ENCODE data around the gene HIVEP3. TPM values are rescaled to one million over a fixed set of nuclear protein-coding genes. Genes with fewer than 3 reads are reported as not detected.

The HIVEP3 gene
- total RNA-seq, 1 experiment from 2014 or later: 0.55 TPM

- no peak overlapping the region for H3K27ac Mint-ChIP-seq
- DNase-seq (ENCODE audit: low spot score): no peak
- TF ChIP-seq EMX1 (CRISPR knock-in tag; IDR thresholded peaks at IDR 0.05) (no peak), PREB (CRISPR knock-in tag; IDR thresholded peaks at IDR 0.05; ENCODE audit: borderline replicate concordance) (no peak), ELF4 (CRISPR knock-in tag; IDR thresholded peaks at IDR 0.05; ENCODE audit: low read depth) (no peak)
- ChIA-PET POLR2A (no interaction called here), CTCF (no interaction called here)
- H3K9me3 Mint-ChIP-seq: peaks cover 4% of the 10 kb centered on the region; the same call in 1 of the 2 replicates
- ATAC-seq: no peak
- peaks cover 6% of the 10 kb centered on the region; the same call in 1 of the 2 replicates for H3K4me1 Mint-ChIP-seq
- no peaks in the 10 kb centered on the region; the same call in 1 of the 2 replicates for H3K27me3 Mint-ChIP-seq (ENCODE audit: low read depth)
- H3K4me3 Mint-ChIP-seq: no peak overlapping the region
- no peaks in the 10 kb centered on the region for H3K36me3 Mint-ChIP-seq
These were observed 244.2 kb downstream of the HIVEP3 start for GRCh38 chr1:41674522-41674921.

- ChIA-PET CTCF (interaction anchor here (0.8 to 1.6 kb wide), 2 partner anchors 16 to 160 kb away, joined by 4 read pairs; no protein-coding TSS in a partner anchor), POLR2A (interaction anchor here (0.9 kb wide), 1 partner anchor 8 kb away, joined by 3 read pairs; no protein-coding TSS in a partner anchor)
- no peak overlapping the region for H3K27ac Mint-ChIP-seq
- H3K9me3 Mint-ChIP-seq: peaks cover 4% of the 10 kb centered on the region; the same call in 1 of the 2 replicates
- no peaks in the 10 kb centered on the region; the same call in 1 of the 2 replicates for H3K27me3 Mint-ChIP-seq (ENCODE audit: low read depth)
- no peak overlapping the region for H3K4me3 Mint-ChIP-seq
- ATAC-seq (no peak), DNase-seq (ENCODE audit: low spot score) (no peak)
- H3K36me3 Mint-ChIP-seq: no peaks in the 10 kb centered on the region
- peaks cover 6% of the 10 kb centered on the region; the same call in 1 of the 2 replicates for H3K4me1 Mint-ChIP-seq
- TF ChIP-seq CDX4 (CRISPR knock-in tag; IDR thresholded peaks at IDR 0.05; ENCODE audit: borderline replicate concordance) (no peak), NFE2L1 (CRISPR knock-in tag; IDR thresholded peaks at IDR 0.05) (no peak), MAX (CRISPR knock-in tag; IDR thresholded peaks at IDR 0.05) (no peak), SMAD4 (CRISPR knock-in tag; IDR thresholded peaks at IDR 0.05) (no peak), E2F4 (CRISPR knock-in tag; IDR thresholded peaks at IDR 0.05; ENCODE audit: borderline replicate concordance, low read depth) (no peak), ETV6 (CRISPR knock-in tag; IDR thresholded peaks at IDR 0.05) (no peak), FOXP4 (CRISPR knock-in tag; IDR thresholded peaks at IDR 0.05) (no peak), AFF4 (CRISPR knock-in tag; IDR thresholded peaks at IDR 0.05; ENCODE audit: borderline replicate concordance) (no peak), ZNF532 (CRISPR knock-in tag; IDR thresholded peaks at IDR 0.05; ENCODE audit: borderline replicate concordance) (no peak)
These were observed 244.9 kb downstream of the HIVEP3 start for GRCh38 chr1:41673806-41674205.

All from WTC11 (cell line).